ENCODE data around the gene NLRC3. TPM values are rescaled to one million over a fixed set of nuclear protein-coding genes. Genes with fewer than 3 reads are reported as not detected.

Gene NLRC3
- total RNA-seq, 1 donor from 2014 or later: not detected

DNA sequence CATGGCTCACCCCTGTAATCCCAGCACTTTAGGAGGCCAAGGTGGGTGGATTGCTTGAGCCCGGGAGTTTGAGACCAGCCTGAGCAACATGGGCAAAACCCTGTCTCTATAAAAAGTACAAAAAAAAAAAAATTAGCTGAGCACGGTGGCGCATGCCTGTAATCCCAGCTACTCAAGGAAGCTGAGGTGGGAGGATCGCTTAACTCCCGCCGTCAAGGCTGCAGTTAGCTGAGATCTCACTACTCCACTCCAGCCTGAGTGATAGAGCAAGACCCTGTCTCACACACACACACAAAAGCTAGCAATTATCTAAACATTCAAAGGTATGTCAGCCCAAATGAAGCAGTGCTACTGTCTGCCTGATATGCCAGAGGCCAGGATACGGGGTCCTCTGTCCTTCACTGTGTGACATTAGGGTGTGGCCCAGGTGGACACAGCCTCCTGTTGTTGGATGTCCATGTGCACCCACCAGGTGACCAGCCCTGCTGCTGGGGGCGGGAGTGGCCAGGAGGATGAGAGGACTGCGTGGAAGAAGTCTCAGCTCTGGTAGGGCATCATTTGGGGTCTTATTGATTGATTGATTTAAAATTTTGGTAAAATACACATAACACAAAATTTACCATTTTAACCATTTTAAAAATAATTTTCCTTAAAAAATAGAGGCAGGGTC lies 3.9 kb downstream of the NLRC3 start:
- Mint-ChIP-seq H3K36me3 (ENCODE audit: unreplicated experiment) (no peaks in the 10 kb centered on the region), H3K9me3 (ENCODE audit: unreplicated experiment) (peaks cover 9% of the 10 kb centered on the region), H3K4me1 (ENCODE audit: unreplicated experiment) (no peaks in the 10 kb centered on the region), H3K4me3 (ENCODE audit: unreplicated experiment) (no peak overlapping the region), H3K27me3 (ENCODE audit: unreplicated experiment) (no peaks in the 10 kb centered on the region), H3K27ac (ENCODE audit: unreplicated experiment) (no peak overlapping the region)
- TF ChIP-seq, protein P1, sequence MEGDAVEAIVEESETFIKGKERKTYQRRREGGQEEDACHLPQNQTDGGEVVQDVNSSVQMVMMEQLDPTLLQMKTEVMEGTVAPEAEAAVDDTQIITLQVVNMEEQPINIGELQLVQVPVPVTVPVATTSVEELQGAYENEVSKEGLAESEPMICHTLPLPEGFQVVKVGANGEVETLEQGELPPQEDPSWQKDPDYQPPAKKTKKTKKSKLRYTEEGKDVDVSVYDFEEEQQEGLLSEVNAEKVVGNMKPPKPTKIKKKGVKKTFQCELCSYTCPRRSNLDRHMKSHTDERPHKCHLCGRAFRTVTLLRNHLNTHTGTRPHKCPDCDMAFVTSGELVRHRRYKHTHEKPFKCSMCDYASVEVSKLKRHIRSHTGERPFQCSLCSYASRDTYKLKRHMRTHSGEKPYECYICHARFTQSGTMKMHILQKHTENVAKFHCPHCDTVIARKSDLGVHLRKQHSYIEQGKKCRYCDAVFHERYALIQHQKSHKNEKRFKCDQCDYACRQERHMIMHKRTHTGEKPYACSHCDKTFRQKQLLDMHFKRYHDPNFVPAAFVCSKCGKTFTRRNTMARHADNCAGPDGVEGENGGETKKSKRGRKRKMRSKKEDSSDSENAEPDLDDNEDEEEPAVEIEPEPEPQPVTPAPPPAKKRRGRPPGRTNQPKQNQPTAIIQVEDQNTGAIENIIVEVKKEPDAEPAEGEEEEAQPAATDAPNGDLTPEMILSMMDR (IDR thresholded peaks at IDR 0.05): no peak
- DNase-seq (ENCODE audit: extremely low spot score, unreplicated experiment): no peak

DNA sequence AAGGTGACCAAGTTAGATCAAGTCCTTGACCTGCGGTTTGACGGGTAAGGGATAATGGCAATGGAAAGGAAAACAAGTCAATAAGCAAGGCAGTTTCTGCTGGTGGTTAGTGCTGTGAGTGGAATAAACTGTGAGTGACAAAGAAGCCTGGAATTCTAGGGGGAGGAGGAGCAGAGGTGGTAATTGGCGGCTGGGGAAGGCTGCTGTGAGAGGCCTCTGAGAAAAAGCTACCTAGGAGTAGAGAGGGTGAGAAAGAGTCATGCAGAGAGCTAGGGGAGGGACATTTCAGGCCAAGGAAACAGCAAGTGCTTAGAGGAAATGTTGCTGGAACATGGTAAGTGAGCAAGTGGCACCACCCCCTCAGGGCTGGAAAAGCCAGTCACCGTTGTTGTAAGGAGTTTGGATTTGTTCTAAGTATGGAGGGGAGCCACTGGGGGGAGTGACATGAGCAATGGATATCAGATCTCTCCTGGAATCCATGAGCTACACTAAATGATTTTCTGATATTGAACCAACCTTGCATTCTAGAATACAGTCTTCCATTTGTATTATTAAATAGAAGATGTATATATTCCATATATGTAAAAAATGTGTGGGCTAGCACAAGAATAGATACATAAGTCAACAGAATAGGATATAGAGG lies 6.7 kb downstream of the NLRC3 start:
- Mint-ChIP-seq H3K4me3 (ENCODE audit: unreplicated experiment) (no peak overlapping the region), H3K36me3 (ENCODE audit: unreplicated experiment) (no peaks in the 10 kb centered on the region), H3K9me3 (ENCODE audit: unreplicated experiment) (peaks cover 9% of the 10 kb centered on the region), H3K27ac (ENCODE audit: unreplicated experiment) (no peak overlapping the region), H3K4me1 (ENCODE audit: unreplicated experiment) (no peaks in the 10 kb centered on the region), H3K27me3 (ENCODE audit: unreplicated experiment) (no peaks in the 10 kb centered on the region)
- no peak for DNase-seq (ENCODE audit: extremely low spot score, unreplicated experiment)
- TF ChIP-seq, protein P1 (IDR thresholded peaks at IDR 0.05): no peak

DNA sequence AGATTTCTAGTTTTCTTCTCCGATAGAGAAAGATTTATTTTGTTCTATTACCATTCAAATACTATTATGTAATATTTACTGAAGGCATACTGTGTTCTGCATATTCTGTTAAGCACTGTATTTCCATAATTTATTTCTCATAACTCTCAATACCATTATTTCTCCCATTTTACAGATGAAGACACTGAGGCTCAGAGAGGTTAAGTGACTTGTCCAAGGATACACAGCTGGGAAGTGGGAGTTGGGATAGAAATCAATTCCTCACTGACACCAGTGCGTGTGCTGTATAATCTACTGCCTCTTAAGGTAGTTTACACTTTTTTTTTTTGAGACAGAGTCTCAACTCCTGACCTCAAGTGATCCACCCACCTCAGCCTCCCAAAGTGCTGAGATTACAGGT lies 7.4 kb downstream of the NLRC3 start:
- H3K9me3 Mint-ChIP-seq (ENCODE audit: unreplicated experiment): peaks cover 9% of the 10 kb centered on the region
- no peaks in the 10 kb centered on the region for H3K36me3 Mint-ChIP-seq (ENCODE audit: unreplicated experiment)
- H3K27ac Mint-ChIP-seq (ENCODE audit: unreplicated experiment): no peak overlapping the region
- H3K27me3 Mint-ChIP-seq (ENCODE audit: unreplicated experiment): no peaks in the 10 kb centered on the region
- no peak overlapping the region for H3K4me3 Mint-ChIP-seq (ENCODE audit: unreplicated experiment)
- TF ChIP-seq, protein P1 (IDR thresholded peaks at IDR 0.05): no peak
- H3K4me1 Mint-ChIP-seq (ENCODE audit: unreplicated experiment): no peaks in the 10 kb centered on the region
- DNase-seq (ENCODE audit: extremely low spot score, unreplicated experiment): no peak

DNA sequence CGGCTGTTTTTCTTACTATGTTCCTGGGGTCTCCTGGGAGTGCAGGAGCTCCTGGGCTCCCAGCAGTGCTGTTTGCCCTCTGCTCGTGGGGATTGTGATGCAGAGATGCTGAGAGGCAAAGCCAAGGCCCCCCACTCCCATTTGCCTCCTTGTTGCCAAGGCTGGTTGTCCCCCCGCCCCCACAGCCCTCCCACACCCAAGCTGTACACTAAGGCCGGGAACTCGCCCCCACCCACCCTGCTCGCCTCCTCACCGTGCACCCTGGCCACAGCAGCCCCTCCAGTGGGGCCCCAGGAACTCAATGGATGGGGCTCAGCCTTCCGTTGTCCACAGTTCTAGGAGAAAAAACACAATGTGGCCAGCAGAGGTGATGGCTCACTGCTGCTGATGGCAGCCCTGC lies 10.2 kb downstream of the NLRC3 start:
- H3K4me1 Mint-ChIP-seq (ENCODE audit: unreplicated experiment): no peaks in the 10 kb centered on the region
- peaks cover 9% of the 10 kb centered on the region for H3K9me3 Mint-ChIP-seq (ENCODE audit: unreplicated experiment)
- H3K36me3 Mint-ChIP-seq (ENCODE audit: unreplicated experiment): no peaks in the 10 kb centered on the region
- DNase-seq (ENCODE audit: extremely low spot score, unreplicated experiment): no peak
- no peaks in the 10 kb centered on the region for H3K27me3 Mint-ChIP-seq (ENCODE audit: unreplicated experiment)
- no peak overlapping the region for H3K4me3 Mint-ChIP-seq (ENCODE audit: unreplicated experiment)
- H3K27ac Mint-ChIP-seq (ENCODE audit: unreplicated experiment): no peak overlapping the region
- TF ChIP-seq, protein P1 (IDR thresholded peaks at IDR 0.05): no peak

DNA sequence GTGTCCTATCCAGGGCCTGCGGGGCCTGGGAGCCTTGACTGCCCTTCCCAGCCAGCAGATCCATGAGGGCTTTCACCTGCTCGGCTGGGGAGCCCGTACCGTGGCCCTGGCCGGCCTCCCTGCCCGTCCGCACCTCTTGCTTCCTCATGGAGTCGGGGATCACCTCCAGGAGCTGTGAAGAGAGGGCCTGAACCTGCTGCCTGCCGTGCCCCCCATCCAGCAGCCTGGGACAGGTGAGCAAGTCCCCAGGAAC lies 12.4 kb downstream of the NLRC3 start:
- Mint-ChIP-seq H3K4me1 (ENCODE audit: unreplicated experiment) (no peaks in the 10 kb centered on the region), H3K27ac (ENCODE audit: unreplicated experiment) (no peak overlapping the region), H3K4me3 (ENCODE audit: unreplicated experiment) (no peak overlapping the region), H3K27me3 (ENCODE audit: unreplicated experiment) (no peaks in the 10 kb centered on the region), H3K9me3 (ENCODE audit: unreplicated experiment) (no peaks in the 10 kb centered on the region), H3K36me3 (ENCODE audit: unreplicated experiment) (no peaks in the 10 kb centered on the region)
- DNase-seq (ENCODE audit: extremely low spot score, unreplicated experiment): no peak
- TF ChIP-seq, protein P1 (IDR thresholded peaks at IDR 0.05): no peak
